HG03045 (cell line): ENCODE measurements around the gene NUAK2.

Source experiments
- ATAC-seq: cut with Tn5 transposase; IDR thresholded peaks from one replicate; pipeline ENCODE4 v1.9.1; 2021; ENCODE audit warnings: mild to moderate bottlenecking, moderate library complexity; ENCODE audit not compliant: unreplicated experiment

Gene NUAK2

GRCh38 chr1:205346956-205347574 is 25.5 kb upstream of the NUAK2 start:
- ATAC-seq: no peak

DNA sequence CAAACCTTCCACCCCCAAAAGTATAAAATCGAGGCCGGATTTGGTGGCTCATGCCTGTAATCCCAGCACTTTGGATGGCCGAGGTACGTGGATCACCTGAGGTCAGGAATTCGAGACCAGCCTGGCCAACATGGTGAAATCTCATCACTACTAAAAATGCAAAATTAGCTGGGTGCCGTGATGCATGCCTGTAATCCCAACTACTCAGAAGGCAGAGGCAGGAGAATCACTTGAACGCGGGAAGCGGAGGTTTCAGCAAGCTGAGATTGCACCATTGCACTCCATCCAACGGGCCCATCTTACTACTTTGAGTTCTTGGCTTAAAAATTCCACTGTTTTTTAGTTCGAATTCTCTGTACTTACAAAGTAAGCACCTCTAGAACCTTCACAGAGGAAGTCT is 24.2 kb upstream of the NUAK2 start:
- ATAC-seq: no peak

DNA sequence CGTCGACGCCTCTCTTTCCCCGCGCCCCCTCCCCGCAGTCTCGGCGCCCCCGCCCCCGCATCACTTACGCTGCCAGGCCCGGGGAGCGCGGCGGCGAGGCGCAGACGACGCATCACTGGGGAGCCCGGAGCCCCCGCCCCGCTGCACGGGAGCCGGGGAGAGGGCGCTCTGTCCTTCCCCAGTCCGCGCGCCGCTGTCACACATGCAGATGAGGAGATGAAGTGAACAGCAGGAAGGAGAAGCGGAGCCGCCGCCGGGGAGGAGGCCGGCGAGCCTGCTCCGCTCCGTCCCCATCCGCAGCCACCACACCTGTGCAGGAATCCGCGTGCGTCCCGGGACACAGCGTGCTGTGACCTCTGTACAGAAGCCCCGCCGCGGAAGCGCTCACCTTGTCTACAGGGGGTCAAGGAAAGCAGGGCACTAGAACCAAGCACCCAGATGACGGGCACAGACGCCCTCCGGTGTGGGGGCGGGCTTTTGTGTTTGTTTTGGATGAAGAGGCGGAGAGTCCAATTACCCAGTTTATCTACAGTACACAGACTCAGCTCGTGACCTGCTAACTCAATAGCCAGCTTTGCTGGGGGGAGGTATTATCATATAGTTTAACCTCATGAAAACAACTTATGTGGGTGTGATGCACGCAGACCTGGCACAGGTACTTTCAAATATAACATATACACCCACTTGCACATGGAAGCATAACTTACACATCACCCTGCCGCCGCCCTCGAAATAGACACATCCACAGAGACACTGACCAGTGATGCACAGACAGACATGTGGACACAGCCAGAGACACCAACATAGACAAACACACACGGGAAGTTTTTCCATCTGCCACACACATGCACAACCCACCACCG is 22.8 kb upstream of the NUAK2 start:
- ATAC-seq: no peak

GRCh38 chr1:205343431-205344065 is 22.0 kb upstream of the NUAK2 start:
- no peak for ATAC-seq

- no peak for ATAC-seq
These were observed 21.4 kb upstream of the NUAK2 start for GRCh38 chr1:205342986-205343385.

- ATAC-seq: no peak
These were observed 19.1 kb upstream of the NUAK2 start for GRCh38 chr1:205340676-205341075.

DNA sequence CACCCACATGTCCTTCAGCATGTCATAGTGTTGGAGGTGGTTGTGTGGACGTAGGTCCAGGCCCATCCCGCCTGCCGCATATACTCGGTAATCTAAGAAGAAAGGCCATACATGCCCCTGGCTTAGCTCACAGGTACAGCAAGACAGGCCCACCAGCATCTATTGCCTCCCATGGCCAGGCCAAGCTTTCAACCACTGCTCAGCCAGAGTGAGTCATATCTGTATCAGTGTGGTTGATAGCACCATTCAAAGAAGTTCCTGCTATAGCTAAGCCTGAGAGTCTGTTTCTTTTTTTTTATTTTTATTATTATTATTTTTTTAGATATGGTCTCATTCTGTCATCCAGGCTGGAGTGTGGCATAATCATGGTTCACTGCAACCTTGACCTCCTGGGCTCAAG is 18.2 kb upstream of the NUAK2 start:
- no peak for ATAC-seq

DNA sequence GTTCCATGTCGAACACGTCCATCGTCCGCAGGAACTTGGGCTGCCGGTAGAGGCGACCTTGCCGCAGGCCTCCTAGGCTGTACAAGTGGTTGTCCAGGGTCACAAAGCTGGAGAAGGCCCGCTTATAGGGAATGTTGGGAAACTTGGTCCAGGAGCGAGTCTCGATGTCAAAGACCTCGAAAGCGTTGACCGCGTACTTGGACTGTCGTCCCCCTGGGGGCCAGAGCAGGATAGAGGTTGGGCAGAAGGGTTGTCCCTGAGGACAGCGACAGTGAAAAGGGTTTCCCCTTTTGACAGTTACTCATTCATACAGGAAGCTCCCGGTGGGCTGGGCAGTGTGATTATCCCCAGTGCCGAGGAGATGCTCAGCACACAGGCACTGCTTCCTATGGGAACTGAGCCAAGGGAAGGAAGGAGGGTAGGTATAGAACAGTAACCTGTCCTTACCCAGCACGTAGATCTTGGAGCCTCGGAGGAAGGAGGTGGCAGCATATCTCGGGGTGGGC is 17.7 kb upstream of the NUAK2 start:
- no peak for ATAC-seq

GRCh38 chr1:205338011-205338410 is 16.5 kb upstream of the NUAK2 start:
- no peak for ATAC-seq

DNA sequence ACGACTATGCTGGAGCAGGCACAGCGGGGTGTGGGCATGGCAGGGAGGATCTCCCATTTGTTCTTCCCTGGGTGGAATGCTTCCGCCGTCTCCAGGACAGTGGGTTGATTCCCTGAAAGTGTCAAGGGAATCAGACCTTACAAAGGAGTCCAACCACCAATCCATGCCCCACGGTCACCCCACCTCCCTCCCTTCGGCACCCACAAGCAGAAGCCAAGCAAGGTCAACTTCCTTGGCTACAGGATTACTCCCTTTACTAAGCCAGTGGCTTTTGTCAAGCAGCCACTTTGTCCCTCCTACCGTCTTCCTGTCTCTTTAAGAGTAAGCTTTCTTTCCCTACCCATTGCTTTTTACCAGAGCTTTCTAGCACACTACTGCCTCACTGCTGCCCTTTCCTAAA is 15.9 kb upstream of the NUAK2 start:
- ATAC-seq: no peak

- no peak for ATAC-seq
These were observed 14.1 kb upstream of the NUAK2 start for GRCh38 chr1:205335692-205336091.

- ATAC-seq: no peak
These were observed 10.7 kb upstream of the NUAK2 start for GRCh38 chr1:205332015-205332791.

- no peak for ATAC-seq
These were observed 8.6 kb upstream of the NUAK2 start for GRCh38 chr1:205330150-205330549.

DNA sequence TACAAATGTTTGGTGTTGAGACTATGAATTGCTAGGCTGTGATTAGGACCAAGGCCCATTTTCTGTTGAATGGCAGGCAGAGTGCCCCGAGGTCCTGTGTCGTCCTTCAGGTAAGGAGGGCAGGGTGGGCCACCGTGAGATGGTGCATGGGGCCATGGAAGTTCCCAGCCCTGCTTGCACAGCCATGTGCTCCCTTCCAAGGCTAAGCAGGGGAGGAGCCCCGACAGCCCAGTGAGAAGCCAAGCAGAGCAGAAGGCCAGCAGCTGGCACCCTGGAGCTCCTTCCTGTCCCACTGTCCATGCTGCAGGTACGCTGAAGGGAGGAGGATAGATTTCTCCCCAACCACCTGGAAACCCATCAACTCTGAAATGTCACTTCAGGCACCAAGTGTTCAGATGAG is 8.2 kb upstream of the NUAK2 start:
- no peak for ATAC-seq

GRCh38 chr1:205328476-205328875 is 6.9 kb upstream of the NUAK2 start:
- ATAC-seq: no peak

GRCh38 chr1:205326812-205327466 is 5.4 kb upstream of the NUAK2 start:
- ATAC-seq: no peak

- ATAC-seq: no peak
These were observed 3.9 kb upstream of the NUAK2 start for GRCh38 chr1:205325334-205325884.

DNA sequence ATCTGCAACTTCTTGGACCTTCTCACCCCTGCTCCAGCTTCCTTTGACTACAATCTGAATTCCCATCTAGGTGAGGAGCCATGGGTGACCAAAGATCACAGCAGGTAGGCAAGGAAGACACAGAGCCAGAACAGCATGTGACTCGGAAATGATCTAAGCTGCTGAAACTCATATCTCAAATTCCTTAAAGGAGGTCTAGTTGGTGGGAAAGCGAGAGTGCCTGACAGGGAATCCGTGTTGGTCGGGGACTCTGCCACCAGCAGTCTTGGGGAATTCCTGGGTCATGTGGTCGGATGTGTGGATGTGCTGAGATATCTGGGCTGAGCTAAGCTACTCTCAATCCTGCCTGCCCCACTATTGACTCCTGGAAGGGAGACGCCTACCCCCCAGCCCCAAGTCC is 3.2 kb upstream of the NUAK2 start:
- no peak for ATAC-seq

DNA sequence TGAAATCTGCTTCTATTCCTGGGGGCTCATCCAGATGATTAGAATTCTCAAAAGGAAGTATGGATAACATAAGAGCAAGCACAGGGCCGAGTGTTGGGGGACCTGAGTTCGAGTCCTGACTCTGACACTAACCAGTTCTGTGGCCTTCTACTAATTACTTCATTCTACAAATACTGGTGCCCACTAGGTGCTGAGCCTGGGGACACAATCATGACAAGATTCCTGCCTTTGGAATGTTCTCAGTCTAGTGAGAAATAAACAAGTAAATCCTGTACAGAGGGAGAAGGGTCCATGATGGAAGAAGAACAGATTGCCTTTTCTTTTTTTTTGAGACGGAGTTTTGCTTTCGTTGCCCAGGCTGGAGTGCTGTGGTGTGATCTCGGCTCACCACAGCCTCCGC is 2.2 kb upstream of the NUAK2 start:
- no peak for ATAC-seq

GRCh38 chr1:205321959-205322283 is 376 bp upstream of the NUAK2 start:
- no peak for ATAC-seq
